GM23338 (cell line): Measurements from ENCODE around the gene GADL1. TPM values are rescaled to one million over a fixed set of nuclear protein-coding genes. Genes with fewer than 3 reads are reported as not detected.
A peak's percentile ranks its signal among the peaks of the same experiment; 100 is the strongest.

Experiments
- ATAC-seq: fragments of 200-7000 bp; cut with Tn5 transposase; 3 replicates; pipeline ENCODE4 v1.9.1; 2020
- DNase-seq: peaks from one replicate; pipeline ENCODE4 v3.0.0-alpha.2; 2015; ENCODE audit warnings: low spot score
- H2AFZ ChIP-seq: fragments of 200-600 bp; sonication (generic); 2 replicates; pipeline ENCODE4 v1.8.0; 2016; ENCODE audit warnings: antibody characterized with exemption, mild to moderate bottlenecking, moderate library complexity
- H3F3A ChIP-seq: fragments of 200-600 bp; sonication (generic); replicated peaks from 2 replicates; pipeline ENCODE4 v1.8.0; 2017; ENCODE audit warnings: antibody characterized with exemption, mixed run types, low read depth
- H3K27ac ChIP-seq: fragments of 200-600 bp; sonication (generic); 2 replicates; pipeline ENCODE4 v1.6.1; 2016; ENCODE audit warnings: low read depth
- H3K27me3 ChIP-seq: fragments of 200-600 bp; sonication (generic); 2 replicates; pipeline ENCODE4 v1.8.0; 2016; ENCODE audit warnings: mild to moderate bottlenecking, mixed run types, moderate library complexity; ENCODE audit not compliant: insufficient read depth
- H3K36me3 ChIP-seq: fragments of 200-600 bp; sonication (generic); 2 replicates; pipeline ENCODE4 v1.8.0; 2016; ENCODE audit warnings: mild to moderate bottlenecking; ENCODE audit not compliant: insufficient read depth
- H3K4me1 ChIP-seq: fragments of 200-600 bp; sonication (generic); 2 replicates; pipeline ENCODE4 v1.8.0; 2016; ENCODE audit warnings: mild to moderate bottlenecking, moderate library complexity; ENCODE audit not compliant: insufficient read depth
- H3K4me2 ChIP-seq: fragments of 200-600 bp; sonication (generic); 2 replicates; pipeline ENCODE4 v1.7.1; 2017; ENCODE audit warnings: mixed run types
- H3K4me3 ChIP-seq: fragments of 200-600 bp; sonication (generic); 2 replicates; pipeline ENCODE4 v1.6.1; 2016; ENCODE audit warnings: mixed run types
- H3K79me2 ChIP-seq: fragments of 200-600 bp; sonication (generic); replicated peaks from 2 replicates; pipeline ENCODE4 v1.8.0; 2017; ENCODE audit warnings: mild to moderate bottlenecking; ENCODE audit not compliant: insufficient read depth
- H3K9me2 ChIP-seq: fragments of 200-600 bp; sonication (generic); 2 replicates; pipeline ENCODE4 v1.8.0; 2017; ENCODE audit not compliant: insufficient read depth
- H4K20me1 ChIP-seq: fragments of 200-600 bp; sonication (generic); replicated peaks from 2 replicates; pipeline ENCODE4 v1.8.0; 2017; ENCODE audit warnings: mild to moderate bottlenecking; ENCODE audit not compliant: insufficient read depth
- H3K27ac Mint-ChIP-seq: 2 replicates; pipeline ENCODE4 v1.8.0; 2020; ENCODE audit warnings: inconsistent platforms, mild to moderate bottlenecking, moderate library complexity, mixed read lengths
- H3K27me3 Mint-ChIP-seq: 3 replicates; pipeline ENCODE4 v1.8.0; 2022; ENCODE audit warnings: low read depth, mild to moderate bottlenecking, moderate library complexity, mixed read lengths, inconsistent platforms; ENCODE audit not compliant: insufficient read depth, poor library complexity
- H3K36me3 Mint-ChIP-seq: 3 replicates; pipeline ENCODE4 v1.8.0; 2021; ENCODE audit warnings: low read depth, mild to moderate bottlenecking, inconsistent platforms, moderate library complexity, mixed read lengths
- H3K4me1 Mint-ChIP-seq: 3 replicates; pipeline ENCODE4 v1.8.0; 2020; ENCODE audit warnings: mild to moderate bottlenecking, inconsistent platforms, mixed read lengths
- H3K4me3 Mint-ChIP-seq: 3 replicates; pipeline ENCODE4 v1.8.0; 2021; ENCODE audit warnings: moderate library complexity, mild to moderate bottlenecking, inconsistent platforms, mixed read lengths
- H3K9me3 Mint-ChIP-seq: 3 replicates; pipeline ENCODE4 v1.8.0; 2020; ENCODE audit warnings: moderate library complexity, mild to moderate bottlenecking, inconsistent platforms, mixed read lengths
- CREB1 ChIP-seq: fragments of 250-450 bp; sonication (Bioruptor Pico); IDR thresholded peaks from 2 replicates; pipeline ENCODE4 v1.5.0; 2020; ENCODE audit warnings: low read depth, mild to moderate bottlenecking, moderate library complexity
- CTCF ChIP-seq, 2 experiments: fragments of 200-600 bp in 1 of 2; sonication (generic) in 1 of 2; conservative IDR thresholded peaks; 2 replicates each; pipeline versions ENCODE4 v1.5.1 to v1.6.1; 2016 to 2017; ENCODE audit warnings: antibody characterized with exemption in 2 of 2, low read depth in 2 of 2, mild to moderate bottlenecking in 2 of 2, moderate library complexity in 1 of 2
- EZH2 ChIP-seq: fragments of 200-600 bp; sonication (generic); IDR thresholded peaks from one replicate; pipeline ENCODE4 v1.8.0; 2017; ENCODE audit warnings: antibody characterized with exemption, mild to moderate bottlenecking, low read depth; ENCODE audit not compliant: unreplicated experiment
- ZNF462 ChIP-seq: fragments of 250-450 bp; sonication (Bioruptor Pico); IDR thresholded peaks from 2 replicates; pipeline ENCODE4 v1.5.0; 2020; ENCODE audit warnings: mild to moderate bottlenecking, moderate library complexity
- polyA plus RNA-seq: library from polyadenylated mRNA; unstranded; fragments of >200 nt; fragmentation: Nextera tagmentation; extraction: Ambion mirVana; gene quantifications from 2 replicates; pipeline ENCODE4 v1.2.1, GENCODE V29; 2016
- total RNA-seq: library from RNA; depleted of rRNA; stranded (reverse); fragments of >200 nt; shearing (Covaris generic); gene quantifications from 2 replicates; pipeline ENCODE4 v1.2.3, GENCODE V29; 2014
- TF ChIP-seq, protein P1 (sequence below): IDR thresholded peaks from one replicate; pipeline ENCODE4 v1.6.1; 2018; ENCODE audit warnings: antibody characterized with exemption; ENCODE audit not compliant: unreplicated experiment

The GADL1 gene
- total and polyA plus RNA-seq, 2 experiments from 2014 or later = 0.35 to 0.50 TPM

DNA sequence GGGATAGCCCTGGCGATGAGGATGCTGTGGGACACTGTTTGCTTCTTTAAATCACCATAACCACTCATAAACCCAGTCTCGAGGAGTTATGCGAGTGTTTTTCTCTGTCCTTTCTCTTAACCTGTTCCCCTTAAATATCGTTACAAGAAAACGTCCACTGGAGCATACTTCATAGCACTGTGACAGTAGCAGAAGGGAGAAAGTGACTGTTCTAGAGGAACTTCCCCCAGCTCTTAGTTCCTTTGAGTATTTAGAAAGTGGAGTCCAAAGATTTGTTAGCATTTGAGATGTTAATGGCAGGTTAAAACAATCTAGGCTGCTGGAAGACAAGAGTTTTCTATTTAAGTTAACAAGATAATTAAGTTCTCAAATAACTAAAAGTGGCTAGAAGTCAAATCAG, 142.0 kb downstream of the GADL1 start (continued):
- TF ChIP-seq, protein P1, sequence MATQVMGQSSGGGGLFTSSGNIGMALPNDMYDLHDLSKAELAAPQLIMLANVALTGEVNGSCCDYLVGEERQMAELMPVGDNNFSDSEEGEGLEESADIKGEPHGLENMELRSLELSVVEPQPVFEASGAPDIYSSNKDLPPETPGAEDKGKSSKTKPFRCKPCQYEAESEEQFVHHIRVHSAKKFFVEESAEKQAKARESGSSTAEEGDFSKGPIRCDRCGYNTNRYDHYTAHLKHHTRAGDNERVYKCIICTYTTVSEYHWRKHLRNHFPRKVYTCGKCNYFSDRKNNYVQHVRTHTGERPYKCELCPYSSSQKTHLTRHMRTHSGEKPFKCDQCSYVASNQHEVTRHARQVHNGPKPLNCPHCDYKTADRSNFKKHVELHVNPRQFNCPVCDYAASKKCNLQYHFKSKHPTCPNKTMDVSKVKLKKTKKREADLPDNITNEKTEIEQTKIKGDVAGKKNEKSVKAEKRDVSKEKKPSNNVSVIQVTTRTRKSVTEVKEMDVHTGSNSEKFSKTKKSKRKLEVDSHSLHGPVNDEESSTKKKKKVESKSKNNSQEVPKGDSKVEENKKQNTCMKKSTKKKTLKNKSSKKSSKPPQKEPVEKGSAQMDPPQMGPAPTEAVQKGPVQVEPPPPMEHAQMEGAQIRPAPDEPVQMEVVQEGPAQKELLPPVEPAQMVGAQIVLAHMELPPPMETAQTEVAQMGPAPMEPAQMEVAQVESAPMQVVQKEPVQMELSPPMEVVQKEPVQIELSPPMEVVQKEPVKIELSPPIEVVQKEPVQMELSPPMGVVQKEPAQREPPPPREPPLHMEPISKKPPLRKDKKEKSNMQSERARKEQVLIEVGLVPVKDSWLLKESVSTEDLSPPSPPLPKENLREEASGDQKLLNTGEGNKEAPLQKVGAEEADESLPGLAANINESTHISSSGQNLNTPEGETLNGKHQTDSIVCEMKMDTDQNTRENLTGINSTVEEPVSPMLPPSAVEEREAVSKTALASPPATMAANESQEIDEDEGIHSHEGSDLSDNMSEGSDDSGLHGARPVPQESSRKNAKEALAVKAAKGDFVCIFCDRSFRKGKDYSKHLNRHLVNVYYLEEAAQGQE = no peak
- no peak for TF ChIP-seq CREB1 (CRISPR knock-in tag)

DNA sequence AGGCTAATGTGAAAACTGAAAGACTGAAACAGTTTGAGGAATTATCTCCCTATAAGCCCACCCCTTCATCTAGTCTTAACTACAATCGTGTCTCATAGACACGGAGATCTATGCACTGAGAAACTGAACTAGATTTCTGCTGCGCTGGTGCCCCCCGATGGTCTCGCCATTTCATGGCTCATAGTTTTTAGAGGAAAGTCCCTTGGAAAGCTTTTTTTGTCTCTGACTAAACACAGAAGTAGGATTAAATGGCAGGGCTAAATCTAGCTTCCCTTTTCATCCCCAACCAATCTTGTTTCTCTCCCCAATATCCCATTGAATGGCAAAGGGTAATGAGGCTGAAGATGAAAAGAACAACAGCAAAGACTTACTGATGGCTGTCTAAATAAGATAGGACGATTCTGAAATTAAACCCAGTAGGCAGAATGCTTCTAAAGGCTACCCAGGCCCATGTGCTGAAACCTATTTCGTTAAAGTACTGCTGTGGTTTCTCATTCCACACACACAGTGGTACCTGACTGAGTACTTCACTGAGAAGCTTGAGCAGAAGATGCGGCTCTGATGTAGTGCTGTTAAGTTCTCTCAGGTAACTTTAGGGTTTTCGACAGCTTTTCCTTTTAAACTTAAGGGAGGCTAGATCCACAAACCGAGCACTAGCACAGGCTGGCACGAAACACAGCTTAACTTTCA, 142.7 kb downstream of the GADL1 start:
- H3K36me3 ChIP-seq = no peaks in the 10 kb centered on the region
- peaks cover 1% of the 10 kb centered on the region for H3K27me3 Mint-ChIP-seq
- DNase-seq (peak; percentile 77), ATAC-seq (peak; percentile 69)
- H3F3A ChIP-seq = no peaks in the 10 kb centered on the region
- no peaks in the 10 kb centered on the region for H3K36me3 Mint-ChIP-seq
- H3K4me2 ChIP-seq = no peak overlapping the region
- peaks cover 30% of the 10 kb centered on the region; the same call in 2 of the 3 replicates for H3K4me1 Mint-ChIP-seq
- peak overlapping the region; percentile 12 for H2AFZ ChIP-seq
- peaks cover 24% of the 10 kb centered on the region for H3K4me1 ChIP-seq
- TF ChIP-seq CTCF (conservative IDR thresholded peaks at IDR 0.05; ENCODE audit: low read depth in 2 of 2) = peak; percentile 74 to 80
- TF ChIP-seq EZH2 = no peak
- H3K79me2 ChIP-seq = no peaks in the 10 kb centered on the region
- no peaks in the 10 kb centered on the region for H3K27me3 ChIP-seq
- no peak overlapping the region for H3K4me3 ChIP-seq
- H3K9me2 ChIP-seq = no peaks in the 10 kb centered on the region
- no peaks in the 10 kb centered on the region for H3K9me3 Mint-ChIP-seq
- H3K27ac Mint-ChIP-seq = no peak overlapping the region
- H3K27ac ChIP-seq = no peak overlapping the region
- no peak overlapping the region for H3K4me3 Mint-ChIP-seq
- no peaks in the 10 kb centered on the region for H4K20me1 ChIP-seq

- Histone ChIP-seq H3K4me2 (no peak overlapping the region), H2AFZ (no peak overlapping the region), H4K20me1 (no peaks in the 10 kb centered on the region), H3K27ac (no peak overlapping the region), H3K4me1 (peaks cover 26% of the 10 kb centered on the region), H3K4me3 (no peak overlapping the region), H3K79me2 (no peaks in the 10 kb centered on the region), H3K27me3 (no peaks in the 10 kb centered on the region), H3F3A (no peaks in the 10 kb centered on the region), H3K9me2 (no peaks in the 10 kb centered on the region), H3K36me3 (no peaks in the 10 kb centered on the region)
- peak; percentile 67 for DNase-seq
- no peak overlapping the region for H3K27ac Mint-ChIP-seq
- H3K4me1 Mint-ChIP-seq = peaks cover 30% of the 10 kb centered on the region; the same call in 2 of the 3 replicates
- H3K9me3 Mint-ChIP-seq = no peaks in the 10 kb centered on the region
- ATAC-seq = peak; percentile 87
- H3K4me3 Mint-ChIP-seq = no peak overlapping the region
- TF ChIP-seq ZNF462 (CRISPR knock-in tag) = 0 out of 2 replicates have a peak, but pooled peaks have one; percentile 3
- TF ChIP-seq EZH2 = no peak
- peaks cover 1% of the 10 kb centered on the region for H3K27me3 Mint-ChIP-seq
- no peaks in the 10 kb centered on the region for H3K36me3 Mint-ChIP-seq
Measured at GRCh38 chr3:30750967-30751366, 143.5 kb downstream of the GADL1 start.
